Fibroblast of mammary gland (primary cell): Measurements from ENCODE around the gene SORCS2.

Experiments
- DNase-seq: peaks from one replicate; pipeline ENCODE4 v3.0.0-alpha.2; 2010; ENCODE audit warnings: low read depth
- H3K4me3 ChIP-seq: 2 replicates; pipeline ENCODE4 v1.5.1; 2011; ENCODE audit warnings: low read depth, mild to moderate bottlenecking, low read length, moderate library complexity; ENCODE audit not compliant: control insufficient read depth
- CTCF ChIP-seq: conservative IDR thresholded peaks from 2 replicates; pipeline ENCODE4 v1.5.1; 2011; ENCODE audit warnings: low read depth, low read length, inconsistent platforms; ENCODE audit not compliant: control insufficient read depth, insufficient read depth

SORCS2 gene

DNA sequence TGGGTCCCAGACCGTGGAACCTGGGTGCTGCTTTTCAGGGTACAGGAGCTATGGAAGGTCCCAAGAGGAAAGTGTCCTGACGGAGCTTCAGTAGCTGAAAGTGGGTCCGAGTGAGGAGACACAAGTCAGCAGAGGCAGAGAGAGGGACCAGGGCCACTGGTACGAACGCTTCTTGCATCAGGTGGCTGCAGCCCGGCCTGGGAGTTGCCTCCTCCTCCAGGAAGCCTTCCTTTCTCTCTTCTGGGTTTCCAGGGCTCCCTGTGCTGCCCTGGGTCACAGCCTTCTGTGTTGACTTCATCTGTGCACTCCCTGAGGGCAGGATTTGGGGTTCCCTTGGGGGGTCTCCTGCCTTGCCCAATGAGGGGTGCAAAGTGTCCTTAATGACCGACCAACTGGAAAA is 94.5 kb downstream of the SORCS2 start:
- no peak overlapping the region for H3K4me3 ChIP-seq
- no peak for DNase-seq
- no peak for TF ChIP-seq CTCF

DNA sequence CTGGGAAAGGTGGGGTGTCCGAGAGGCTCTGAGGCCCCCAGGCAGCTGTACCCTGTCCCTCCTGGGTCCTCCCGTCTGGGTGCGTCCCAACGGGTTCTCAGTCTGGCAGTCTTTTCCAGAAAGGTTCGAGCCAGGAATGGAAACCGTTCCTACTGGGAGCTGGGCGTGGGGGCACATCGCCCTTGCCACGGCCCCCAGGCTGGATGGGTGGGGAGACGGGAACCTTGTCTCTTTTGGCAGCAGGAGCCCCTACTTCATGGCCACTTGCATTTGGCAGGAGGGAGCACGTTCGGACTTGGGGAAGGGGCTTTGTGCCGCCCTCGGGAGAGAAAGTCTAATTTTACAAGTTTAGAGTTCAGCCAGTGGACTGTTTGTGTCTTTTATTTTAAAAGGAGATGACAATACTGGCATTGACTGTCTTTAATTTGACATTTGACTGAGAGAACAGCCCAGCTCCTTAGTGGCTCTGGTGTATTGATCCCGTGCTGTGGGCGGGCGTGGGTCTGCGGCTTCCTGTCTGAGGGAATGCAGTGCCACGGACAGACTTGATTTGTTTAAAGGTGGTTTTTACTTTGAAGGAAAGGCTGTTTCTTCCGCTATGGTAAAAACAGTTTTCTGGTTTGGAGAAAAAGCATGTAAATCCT is 95.1 kb downstream of the SORCS2 start:
- DNase-seq: no peak
- TF ChIP-seq CTCF: no peak
- no peak overlapping the region for H3K4me3 ChIP-seq

GRCh38 chr4:7287918-7288280 is 95.6 kb downstream of the SORCS2 start:
- DNase-seq: no peak
- no peak overlapping the region for H3K4me3 ChIP-seq
- TF ChIP-seq CTCF: no peak

DNA sequence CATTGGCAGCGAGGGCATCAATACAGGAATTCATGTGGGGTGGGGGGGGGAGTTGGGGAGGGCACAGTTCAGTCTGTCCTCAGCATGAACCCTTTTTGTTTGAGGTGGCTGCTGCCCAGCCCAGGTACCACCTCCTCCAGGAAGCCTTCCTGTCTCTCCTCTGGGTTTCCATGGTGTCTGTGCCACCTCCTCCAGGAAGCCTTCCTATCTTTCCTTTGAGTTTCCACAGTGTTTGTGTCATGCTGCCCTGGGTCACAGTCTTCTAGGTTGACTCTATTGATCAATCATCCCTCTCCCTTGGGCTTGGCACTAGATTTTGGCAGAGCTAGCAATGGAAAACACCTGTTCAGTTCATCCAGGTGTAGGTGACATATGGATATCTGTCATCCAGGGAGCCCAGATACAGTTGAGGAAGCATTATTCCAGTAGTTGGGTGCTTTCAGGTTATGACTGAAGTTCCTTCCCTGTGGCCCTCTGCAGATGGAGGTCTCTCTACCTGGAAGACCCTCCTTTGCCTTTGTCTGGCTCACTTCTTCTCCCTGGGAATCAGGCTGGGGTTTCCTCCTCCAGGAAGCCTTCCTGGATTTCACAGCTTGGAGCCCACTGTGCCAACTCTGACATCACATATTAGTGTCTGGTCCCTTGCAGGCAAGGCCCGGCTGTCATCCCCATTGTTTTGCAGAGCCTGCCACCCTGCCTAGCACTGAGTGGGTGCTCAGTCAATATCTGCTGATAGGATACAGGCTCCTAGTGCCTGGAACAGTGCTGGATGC is 96.6 kb downstream of the SORCS2 start:
- TF ChIP-seq CTCF: no peak
- DNase-seq: no peak
- H3K4me3 ChIP-seq: no peak overlapping the region

GRCh38 chr4:7289589-7289988 is 97.3 kb downstream of the SORCS2 start:
- no peak overlapping the region for H3K4me3 ChIP-seq
- no peak for TF ChIP-seq CTCF
- no peak for DNase-seq

DNA sequence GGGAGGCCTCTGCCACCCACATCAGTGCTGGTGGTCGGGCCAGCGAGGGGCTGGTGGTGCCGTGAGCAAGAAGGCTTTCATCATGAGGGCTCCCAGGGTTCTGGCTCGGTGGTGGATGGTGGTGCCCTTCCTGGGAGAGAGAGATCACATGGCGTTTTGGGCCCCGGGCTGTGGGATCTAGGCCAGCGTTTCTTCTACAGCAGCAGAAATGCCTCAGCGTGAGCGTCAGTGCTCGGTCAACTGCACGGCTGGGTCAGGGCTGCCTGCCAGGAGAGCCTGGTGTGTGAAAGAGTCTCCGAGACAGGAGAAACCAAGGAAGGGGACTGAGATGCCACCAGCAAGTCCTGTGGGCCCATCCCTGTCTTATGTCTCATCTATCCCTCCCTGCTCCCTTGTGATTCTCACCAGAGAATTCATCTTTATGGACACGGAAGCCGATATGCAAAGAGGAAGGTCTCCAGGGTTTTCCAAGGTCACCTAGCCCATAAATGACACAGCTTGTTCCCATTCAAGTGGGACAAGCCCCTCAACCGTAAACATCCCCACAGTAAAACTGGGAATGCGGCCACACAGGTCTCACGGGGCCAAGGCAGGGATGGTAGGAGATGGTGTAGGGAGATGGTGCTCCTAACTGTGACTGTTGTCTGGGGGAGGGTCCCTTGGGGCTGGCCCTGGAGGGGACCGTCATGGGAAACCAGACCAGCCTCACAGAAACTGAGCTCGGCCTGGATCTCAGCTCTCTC is 99.2 kb downstream of the SORCS2 start:
- DNase-seq: no peak
- no peak for TF ChIP-seq CTCF
- H3K4me3 ChIP-seq: no peak overlapping the region
